Breast epithelium (tissue), 4 donors: Measurements from ENCODE around the gene PLAU. TPM values are rescaled to one million over a fixed set of nuclear protein-coding genes. Genes with fewer than 3 reads are reported as not detected.
"Not testable (repeated sequence)": the region's sequence is repeated elsewhere in the genome, so short reads cannot be mapped to it uniquely, and the experiment has no call there.

Experiments
- DNase-seq, 2 donors: peaks; one replicate each; pipeline ENCODE4 v3.0.0-alpha.2; 2019; ENCODE audit warnings: low spot score in 2 of 2
- H3K27ac ChIP-seq, 2 donors: fragments of 200-600 bp; sonication (generic) in 1 of 2; one replicate each; pipeline ENCODE4 v1.5.1; 2016 to 2019; ENCODE audit warnings: mild to moderate bottlenecking in 1 of 2
- H3K27me3 ChIP-seq, 2 donors: fragments of 200-600 bp; sonication (generic) in 1 of 2; one replicate each; pipeline versions ENCODE4 v1.5.1 to v1.6.0; 2017 to 2019; ENCODE audit warnings: control low read depth in 1 of 2, mild to moderate bottlenecking in 1 of 2
- H3K36me3 ChIP-seq: fragments of 200-600 bp; one replicate; pipeline ENCODE4 v1.5.1; 2019
- H3K4me1 ChIP-seq, 2 donors: fragments of 200-600 bp; sonication (generic); one replicate each; pipeline ENCODE4 v1.5.1; 2016 to 2019; ENCODE audit warnings: control low read depth in 1 of 2
- H3K4me3 ChIP-seq, 3 donors: fragments of 200-600 bp; sonication (generic); 1 replicate in 2 of 3; 2 replicates in 1 of 3; pipeline ENCODE4 v1.5.1; 2016 to 2019; ENCODE audit warnings: mild to moderate bottlenecking in 3 of 3, moderate library complexity in 2 of 3
- H3K9me3 ChIP-seq, 2 donors: fragments of 200-600 bp; sonication (generic) in 1 of 2; one replicate each; pipeline ENCODE4 v1.5.1; 2016 to 2019; ENCODE audit warnings: control low read depth in 1 of 2
- POLR2A ChIP-seq: fragments of 450-650 bp; IDR thresholded peaks from one replicate; pipeline ENCODE4 v1.6.1; 2016; ENCODE audit warnings: antibody characterized with exemption, mild to moderate bottlenecking, moderate library complexity
- POLR2AphosphoS5 ChIP-seq, 3 donors: sonication (generic); formaldehyde crosslinking; IDR thresholded peaks; one replicate each; pipeline ENCODE4 v1.6.1; 2017; ENCODE audit warnings: antibody characterized with exemption in 3 of 3
- intact Hi-C: fragments of 100-400 bp; cut with DNase I; formaldehyde crosslinking; loops from one replicate; pipeline ENCODE4 v1.15.1; 2023; ENCODE audit warnings: low total_unique reads
- total RNA-seq, 3 donors: library from RNA; depleted of rRNA; stranded (reverse); fragments of >200 nt; gene quantifications; one replicate each; pipeline ENCODE4 v1.1.0, GENCODE V29; 2016
- TF ChIP-seq, protein P1 (sequence below), 3 donors: fragments of 450-650 bp; IDR thresholded peaks; one replicate each; pipeline ENCODE4 v1.5.1; 2016 to 2017; ENCODE audit warnings: antibody characterized with exemption in 3 of 3, mild to moderate bottlenecking in 3 of 3, moderate library complexity in 3 of 3

PLAU gene
- total RNA-seq, 3 donors from 2014 or later = 4.2 to 11.0 (median 5.2) TPM

DNA sequence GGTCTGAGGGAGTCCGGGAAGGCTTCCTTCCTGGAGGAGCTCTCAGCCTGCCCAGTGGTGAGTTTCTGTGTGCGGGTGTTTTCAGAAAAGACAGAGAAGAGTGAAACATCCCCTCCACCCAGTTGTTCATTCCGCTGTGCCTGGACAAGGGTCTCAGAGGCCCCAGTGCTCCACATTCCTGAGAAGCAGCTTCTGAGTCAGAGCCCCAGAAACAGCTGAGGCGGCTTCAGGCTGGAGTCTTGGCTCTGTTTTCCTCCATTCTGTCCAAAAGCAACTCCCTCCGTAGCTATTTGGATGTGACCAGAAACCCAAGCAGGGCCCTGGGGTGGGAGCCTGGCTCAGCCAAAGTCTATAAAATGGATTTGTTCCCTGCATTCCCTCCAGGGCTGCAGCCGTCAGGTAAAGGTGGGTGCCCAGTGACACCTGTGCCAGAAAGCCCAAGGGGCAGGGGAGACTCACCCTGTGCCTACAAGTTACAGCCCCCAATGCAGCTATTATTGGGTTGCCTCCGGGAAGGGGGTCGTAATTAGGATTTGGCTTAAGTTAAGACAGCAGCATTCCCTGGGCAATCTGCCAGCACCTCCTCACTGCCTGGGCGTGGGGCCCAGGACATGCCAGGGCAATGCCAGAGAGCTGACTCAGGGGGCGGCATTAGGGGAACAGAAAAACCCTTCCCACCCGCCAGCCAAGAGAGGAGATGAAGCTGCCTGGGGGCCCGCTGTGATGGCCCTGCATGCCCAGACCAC lies 23.5 kb upstream of the PLAU start:
- H3K4me3 ChIP-seq = peak overlapping the region in 1 of 3 donors; percentile 21
- H3K9me3 ChIP-seq = no peaks in the 10 kb centered on the region
- TF ChIP-seq, protein P1, sequence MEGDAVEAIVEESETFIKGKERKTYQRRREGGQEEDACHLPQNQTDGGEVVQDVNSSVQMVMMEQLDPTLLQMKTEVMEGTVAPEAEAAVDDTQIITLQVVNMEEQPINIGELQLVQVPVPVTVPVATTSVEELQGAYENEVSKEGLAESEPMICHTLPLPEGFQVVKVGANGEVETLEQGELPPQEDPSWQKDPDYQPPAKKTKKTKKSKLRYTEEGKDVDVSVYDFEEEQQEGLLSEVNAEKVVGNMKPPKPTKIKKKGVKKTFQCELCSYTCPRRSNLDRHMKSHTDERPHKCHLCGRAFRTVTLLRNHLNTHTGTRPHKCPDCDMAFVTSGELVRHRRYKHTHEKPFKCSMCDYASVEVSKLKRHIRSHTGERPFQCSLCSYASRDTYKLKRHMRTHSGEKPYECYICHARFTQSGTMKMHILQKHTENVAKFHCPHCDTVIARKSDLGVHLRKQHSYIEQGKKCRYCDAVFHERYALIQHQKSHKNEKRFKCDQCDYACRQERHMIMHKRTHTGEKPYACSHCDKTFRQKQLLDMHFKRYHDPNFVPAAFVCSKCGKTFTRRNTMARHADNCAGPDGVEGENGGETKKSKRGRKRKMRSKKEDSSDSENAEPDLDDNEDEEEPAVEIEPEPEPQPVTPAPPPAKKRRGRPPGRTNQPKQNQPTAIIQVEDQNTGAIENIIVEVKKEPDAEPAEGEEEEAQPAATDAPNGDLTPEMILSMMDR (IDR thresholded peaks at IDR 0.05) = peak in 1 of 3 donors; percentile 17
- TF ChIP-seq POLR2AphosphoS5 (IDR thresholded peaks at IDR 0.05) (peak in 2 of 3 donors; percentile 29 to 30), POLR2A (no peak)
- peaks cover 21 to 30% of the 10 kb centered on the region in 2 donors for H3K4me1 ChIP-seq
- peak overlapping the region; percentile 90 to 91 for H3K27ac ChIP-seq
- peak; percentile 84 to 93 for DNase-seq
- no peaks in the 10 kb centered on the region for H3K36me3 ChIP-seq
- no peaks in the 10 kb centered on the region for H3K27me3 ChIP-seq
- intact Hi-C loops = loop anchor here (10.0 kb wide), 1 partner anchor 57 kb away; no protein-coding TSS in a partner anchor

DNA sequence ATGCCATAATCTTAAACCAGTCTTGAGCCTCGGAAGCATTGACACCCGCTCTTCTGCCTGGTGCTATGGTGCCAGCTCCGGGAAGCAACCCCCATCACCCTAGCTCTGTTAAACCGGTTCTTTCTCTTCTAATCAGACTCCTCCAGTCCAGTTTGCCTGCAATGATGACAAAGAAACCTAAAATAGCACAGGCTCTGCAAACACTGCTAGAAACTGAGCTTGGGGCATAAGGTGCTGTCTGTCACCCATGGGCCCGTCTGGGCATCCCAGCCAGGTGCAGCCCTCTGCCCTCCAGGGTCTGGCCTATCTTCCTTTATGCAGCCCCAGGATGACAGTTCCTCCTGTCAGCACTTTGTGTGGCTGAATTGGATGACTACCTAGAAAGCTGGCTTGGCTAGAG lies 22.4 kb upstream of the PLAU start:
- DNase-seq = peak in 1 of 2 donors; percentile 52
- Histone ChIP-seq H3K27me3 (no peaks in the 10 kb centered on the region), H3K27ac (peak overlapping the region; percentile 90 to 91), H3K4me1 (peaks cover 21 to 30% of the 10 kb centered on the region in 2 donors), H3K36me3 (no peaks in the 10 kb centered on the region), H3K4me3 (no peak overlapping the region), H3K9me3 (no peaks in the 10 kb centered on the region)
- TF ChIP-seq POLR2A (no peak), POLR2AphosphoS5 (IDR thresholded peaks at IDR 0.05) (no peak)
- TF ChIP-seq, protein P1 (IDR thresholded peaks at IDR 0.05) = no peak
- intact Hi-C loops = loop anchor here (10.0 kb wide), 1 partner anchor 56 kb away; no protein-coding TSS in a partner anchor

DNA sequence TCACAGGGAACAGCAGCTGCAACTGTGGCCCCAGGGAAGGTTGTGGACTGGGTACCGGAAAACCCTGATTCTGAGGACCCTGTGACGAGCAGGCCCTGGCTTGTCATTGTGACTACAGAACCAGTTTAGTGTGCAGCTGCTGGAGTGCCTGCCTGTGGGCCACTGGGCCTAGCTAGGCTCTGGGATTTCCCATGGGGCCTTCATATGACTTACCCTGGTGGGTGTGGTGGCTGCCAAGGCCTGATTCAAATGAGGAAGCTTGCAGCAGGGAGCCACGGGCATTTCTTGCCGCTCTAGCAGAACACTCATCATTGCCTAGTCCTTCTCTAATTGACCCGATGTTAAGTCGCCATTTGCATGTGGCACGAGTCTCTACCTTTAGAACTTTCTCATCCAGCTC lies 21.9 kb upstream of the PLAU start:
- intact Hi-C loops = loop anchor here (10.0 kb wide), 1 partner anchor 56 kb away; no protein-coding TSS in a partner anchor
- peak in 1 of 2 donors; percentile 76 for DNase-seq
- Histone ChIP-seq H3K27me3 (no peaks in the 10 kb centered on the region), H3K4me3 (no peak overlapping the region), H3K4me1 (peaks cover 21 to 30% of the 10 kb centered on the region in 2 donors), H3K27ac (peak overlapping the region; percentile 90 to 91), H3K9me3 (no peaks in the 10 kb centered on the region), H3K36me3 (no peaks in the 10 kb centered on the region)
- TF ChIP-seq, protein P1 (IDR thresholded peaks at IDR 0.05) = no peak
- TF ChIP-seq POLR2AphosphoS5 (IDR thresholded peaks at IDR 0.05) (no peak), POLR2A (no peak)

DNA sequence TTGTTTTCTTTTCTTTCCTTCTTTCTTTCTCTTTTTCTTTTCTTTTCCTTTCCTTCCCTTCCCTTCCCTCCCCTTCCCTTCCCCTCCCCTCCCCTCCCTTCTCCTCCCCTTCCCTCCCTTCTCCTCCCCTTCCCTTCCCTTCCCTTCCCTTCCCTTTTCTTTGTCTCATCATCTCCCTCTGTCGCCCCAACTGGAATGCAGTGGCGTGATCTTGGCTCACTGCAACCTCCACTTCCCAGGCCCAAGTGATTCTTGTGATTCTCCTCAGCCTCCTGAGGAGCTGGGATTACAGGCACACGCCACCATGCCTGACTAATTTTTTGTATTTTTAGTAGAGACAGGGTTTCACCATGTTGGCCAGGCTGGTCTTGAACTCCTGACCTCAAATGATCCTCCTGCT lies 21.5 kb upstream of the PLAU start:
- not testable (repeated sequence) for H3K36me3 ChIP-seq, DNase-seq, H3K4me3 ChIP-seq, H3K27me3 ChIP-seq, H3K9me3 ChIP-seq
- intact Hi-C loops = loop anchor here (10.0 kb wide), 1 partner anchor 55 kb away; no protein-coding TSS in a partner anchor
- peak overlapping the region; percentile 48 to 91 for H3K27ac ChIP-seq
- peaks cover 21 to 30% of the 10 kb centered on the region in 2 donors for H3K4me1 ChIP-seq

DNA sequence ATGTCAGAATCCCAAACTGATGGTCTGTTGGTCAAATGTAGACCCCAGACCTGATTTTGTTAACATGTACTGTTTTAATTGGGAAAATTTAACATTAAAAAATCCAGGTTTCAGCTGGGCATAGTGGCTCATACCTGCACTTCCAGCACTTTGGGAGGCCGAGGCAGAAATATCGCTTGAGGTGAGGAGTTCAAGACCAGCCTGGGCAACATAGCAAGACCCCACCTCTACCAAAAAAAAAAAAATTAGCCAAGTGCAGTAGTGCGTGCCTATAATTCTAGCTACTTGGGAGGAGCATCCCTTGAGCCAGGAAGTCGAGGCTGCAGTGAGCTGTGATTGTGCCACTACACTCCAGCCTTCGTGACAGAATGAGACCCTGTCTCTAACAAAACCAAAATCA lies 20.7 kb upstream of the PLAU start:
- no peaks in the 10 kb centered on the region for H3K9me3 ChIP-seq
- peaks cover 21 to 30% of the 10 kb centered on the region in 2 donors for H3K4me1 ChIP-seq
- intact Hi-C loops = no loop called here
- no peak overlapping the region for H3K4me3 ChIP-seq
- H3K27me3 ChIP-seq = no peaks in the 10 kb centered on the region
- peak overlapping the region; percentile 49 to 91 for H3K27ac ChIP-seq
- no peak for DNase-seq
- no peak for TF ChIP-seq POLR2A
- no peak for TF ChIP-seq POLR2AphosphoS5 (IDR thresholded peaks at IDR 0.05)
- TF ChIP-seq, protein P1 (IDR thresholded peaks at IDR 0.05) = no peak
- H3K36me3 ChIP-seq = no peaks in the 10 kb centered on the region

DNA sequence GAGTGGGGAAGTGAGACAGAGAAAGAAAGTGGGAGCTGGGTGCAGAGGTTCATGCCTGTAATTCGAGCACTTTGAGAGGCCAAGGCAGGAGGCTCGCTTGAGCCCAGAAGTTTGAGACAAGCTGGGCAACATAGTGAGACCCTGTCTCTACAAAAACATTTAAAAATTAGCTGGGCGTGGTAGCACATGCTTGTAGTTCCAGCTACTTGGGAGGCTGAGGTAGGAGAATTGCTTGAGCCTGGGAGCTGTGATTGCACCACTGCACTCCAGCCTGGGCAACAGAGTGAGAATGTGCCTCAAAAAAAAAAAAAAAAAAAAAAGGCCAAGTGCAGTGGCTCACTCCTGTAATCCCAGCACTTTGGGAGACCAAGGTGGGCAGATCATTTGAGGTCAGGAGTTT lies 20.1 kb upstream of the PLAU start:
- Histone ChIP-seq H3K27ac (peak overlapping the region; percentile 49 to 91), H3K4me1 (peaks cover 21 to 30% of the 10 kb centered on the region in 2 donors)
- H3K27me3 ChIP-seq, H3K36me3 ChIP-seq, H3K4me3 ChIP-seq, DNase-seq, intact Hi-C loops, H3K9me3 ChIP-seq: not testable (repeated sequence)
